Suppressor macrophage (primary cell): Measurements from ENCODE around the gene CADM2.

ENCODE experiments used
- DNase-seq, 4 experiments: peaks; one replicate each; pipeline ENCODE4 v3.0.0-alpha.2; 2020 to 2022

CADM2 gene

DNA sequence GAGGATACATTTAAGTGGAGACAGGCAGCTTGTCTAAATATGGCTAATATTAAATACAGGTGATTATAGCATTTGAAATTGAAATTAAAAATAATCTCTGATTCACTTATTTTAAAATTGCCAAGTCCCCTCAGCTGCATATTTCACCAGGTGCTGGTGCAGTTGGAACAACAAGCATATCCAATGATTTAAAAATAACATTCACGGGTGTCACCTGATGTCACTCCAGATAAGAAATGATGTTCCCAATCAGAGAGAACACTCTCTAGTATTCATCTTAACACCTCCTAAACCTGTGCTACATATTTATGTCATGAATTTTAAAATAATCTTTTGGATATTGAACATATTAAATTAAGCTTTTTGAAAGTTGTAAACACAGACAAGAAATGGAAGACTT, 249.9 kb downstream of the CADM2 start:
- DNase-seq: no peak

DNA sequence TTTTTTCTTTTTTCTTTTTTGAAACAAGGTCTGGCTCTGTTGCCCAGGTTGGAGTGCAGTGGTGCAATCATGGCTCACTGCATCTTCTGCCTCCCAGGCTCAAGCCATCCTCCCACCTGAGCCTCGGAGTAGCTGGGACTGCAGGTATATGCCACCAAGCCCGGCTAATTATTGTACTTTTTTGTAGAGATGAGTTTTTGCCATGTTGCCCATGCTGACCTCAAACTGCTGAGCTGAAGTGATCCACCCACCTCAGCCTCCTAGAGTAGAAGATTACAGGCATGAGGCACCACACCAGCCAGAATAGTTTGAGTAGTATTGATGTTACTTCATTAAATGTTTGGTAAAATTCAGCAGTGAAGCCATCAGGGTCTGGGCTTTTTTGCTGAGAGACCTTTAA, 251.8 kb downstream of the CADM2 start:
- DNase-seq: no peak

DNA sequence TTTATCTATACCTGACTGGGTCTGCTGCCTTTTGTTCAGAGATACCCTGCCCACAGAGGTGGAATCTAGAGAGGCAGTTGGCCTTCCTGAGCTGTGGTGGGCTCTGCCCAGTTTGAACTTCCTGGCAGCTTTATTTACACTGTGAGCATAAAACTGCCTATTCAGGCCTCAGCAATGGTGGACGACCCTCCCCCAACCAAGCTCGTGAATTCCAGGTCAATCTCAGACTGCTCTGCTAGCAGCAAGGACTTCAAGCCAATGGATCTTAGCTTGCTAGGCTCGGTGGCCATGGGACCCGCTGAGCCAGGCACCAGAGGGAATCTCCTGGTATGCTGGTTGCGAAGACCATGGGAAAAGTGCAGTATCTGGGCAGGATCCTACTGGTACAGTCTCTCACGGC, 270.2 kb downstream of the CADM2 start:
- no peak for DNase-seq

DNA sequence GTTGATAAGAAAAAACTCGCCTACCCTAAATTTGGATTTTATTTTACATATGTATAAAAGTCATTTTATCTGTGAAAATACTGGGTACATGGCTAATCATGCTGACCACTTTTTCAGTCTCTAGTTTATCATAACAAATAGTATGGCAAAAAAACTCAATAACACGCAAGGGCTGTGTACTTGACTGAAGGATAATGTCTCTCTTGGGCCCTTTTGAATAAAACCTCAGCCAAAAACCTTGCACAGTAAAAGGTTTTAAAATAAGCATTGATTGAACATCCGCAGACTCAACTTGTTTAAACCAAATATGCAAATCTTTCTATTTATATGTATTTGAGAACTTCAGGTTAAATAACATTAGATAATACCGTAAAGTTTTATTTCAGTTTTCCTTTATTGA, 285.3 kb downstream of the CADM2 start:
- DNase-seq: no peak

DNA sequence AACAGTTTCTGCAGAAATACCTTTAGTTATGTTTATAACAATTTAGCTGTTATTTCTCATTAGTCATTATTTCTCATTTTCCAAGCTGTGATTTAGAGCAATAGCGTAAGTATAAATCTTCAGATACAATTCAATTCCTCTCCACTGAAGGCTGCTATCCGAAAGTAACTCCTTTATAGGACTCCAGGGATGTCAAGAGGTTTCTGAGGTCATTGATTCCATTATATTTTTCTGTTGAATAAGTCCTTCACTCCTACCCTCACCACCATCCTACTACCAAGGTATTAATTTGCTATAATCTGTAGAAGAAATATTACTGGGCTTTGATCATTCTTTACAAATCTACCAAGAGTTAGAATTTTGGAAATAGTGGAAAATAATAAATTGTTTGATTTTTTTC, 285.7 kb downstream of the CADM2 start:
- DNase-seq: no peak

DNA sequence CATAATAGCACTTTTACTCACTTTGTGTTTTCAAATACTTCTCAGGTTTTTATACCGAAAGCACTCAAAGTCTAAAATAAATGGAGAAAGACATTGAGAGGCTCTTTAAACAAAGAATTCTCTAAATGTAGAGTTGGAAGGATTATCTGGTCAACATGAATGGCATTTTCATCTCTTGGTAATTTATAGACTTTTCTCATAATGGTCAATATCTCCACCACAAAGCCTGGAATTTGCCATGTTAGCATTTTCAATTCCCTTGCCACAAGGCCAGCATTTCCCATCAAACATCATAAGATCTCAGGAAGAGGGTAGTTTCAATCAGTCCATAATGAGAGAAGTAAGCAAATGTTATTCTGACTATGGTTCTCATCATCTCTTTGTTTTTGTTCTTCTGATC, 293.0 kb downstream of the CADM2 start:
- DNase-seq: no peak

DNA sequence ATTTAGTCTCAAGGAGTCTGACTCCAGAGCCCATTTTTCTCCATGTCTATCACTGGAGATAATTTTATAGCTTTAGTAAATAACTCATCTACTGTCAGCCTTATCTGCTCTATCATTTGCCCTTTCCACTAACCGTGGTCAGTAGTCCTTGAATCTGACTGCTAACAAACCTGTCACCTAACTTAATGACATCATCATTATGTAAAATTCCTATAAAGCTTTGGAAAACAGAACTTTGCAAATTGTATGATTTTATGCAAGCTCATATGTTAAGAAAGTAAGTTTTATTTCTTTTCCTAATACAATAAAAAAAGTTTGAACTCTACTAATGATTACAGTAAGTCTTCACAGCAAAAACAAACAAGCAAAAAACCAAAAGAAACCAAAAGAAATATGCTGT, 293.9 kb downstream of the CADM2 start:
- no peak for DNase-seq

DNA sequence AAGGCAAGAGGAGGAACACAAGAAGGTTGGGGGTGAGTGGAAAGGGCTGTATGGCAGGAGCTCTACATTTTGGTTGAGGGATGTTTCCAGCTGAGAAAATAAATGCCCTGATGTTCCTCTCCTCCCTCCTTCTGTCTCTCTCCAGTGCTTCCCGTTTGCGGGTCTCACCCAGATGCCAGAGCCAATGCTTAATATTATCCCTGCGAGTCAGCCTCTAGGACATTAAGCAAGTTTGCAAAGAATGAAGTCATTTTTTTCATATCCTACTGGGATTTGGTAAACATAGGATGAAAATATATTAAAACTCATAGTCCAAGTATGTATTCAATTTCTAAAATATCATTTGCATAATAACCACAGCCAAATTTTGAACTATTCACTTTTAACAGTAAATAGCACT, 295.9 kb downstream of the CADM2 start:
- DNase-seq: no peak

DNA sequence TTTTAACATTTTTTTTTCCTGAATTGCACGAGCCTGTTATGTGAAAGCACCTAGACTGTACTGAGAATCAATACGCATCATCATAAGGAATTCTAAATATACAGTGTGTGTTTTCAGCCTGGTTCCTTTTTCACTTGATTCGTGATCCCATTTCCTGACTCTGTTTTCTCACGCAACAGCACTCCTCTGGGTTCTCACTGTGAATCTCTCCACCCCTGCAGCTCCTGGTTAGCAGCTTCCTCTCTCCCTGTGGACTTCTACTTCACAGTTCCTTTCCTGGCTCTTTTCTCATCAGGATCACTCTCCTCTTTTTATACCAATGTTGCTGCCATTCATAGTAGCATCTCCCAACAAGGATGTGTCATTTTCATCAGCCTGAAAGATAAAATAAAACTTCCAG, 297.2 kb downstream of the CADM2 start:
- DNase-seq: no peak

DNA sequence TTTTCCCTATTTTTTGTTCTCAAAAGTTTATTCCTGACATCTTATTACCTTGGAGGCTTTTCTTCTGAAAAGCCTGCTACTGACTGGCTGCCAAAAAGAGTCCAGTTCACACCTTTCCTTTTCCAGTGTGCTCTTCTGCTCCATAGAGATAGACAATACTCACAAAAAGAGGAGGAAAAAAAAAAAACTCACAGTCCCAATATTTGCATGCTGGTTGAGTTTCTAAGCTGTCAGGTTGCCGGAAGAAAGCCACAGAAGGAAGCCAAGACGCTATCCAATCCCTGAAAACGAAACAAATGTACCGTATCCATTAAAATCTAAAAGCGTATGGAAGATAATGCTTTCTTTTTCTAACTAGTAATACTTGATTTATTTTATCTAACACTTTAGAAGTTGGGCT, 299.5 kb downstream of the CADM2 start:
- DNase-seq: no peak

DNA sequence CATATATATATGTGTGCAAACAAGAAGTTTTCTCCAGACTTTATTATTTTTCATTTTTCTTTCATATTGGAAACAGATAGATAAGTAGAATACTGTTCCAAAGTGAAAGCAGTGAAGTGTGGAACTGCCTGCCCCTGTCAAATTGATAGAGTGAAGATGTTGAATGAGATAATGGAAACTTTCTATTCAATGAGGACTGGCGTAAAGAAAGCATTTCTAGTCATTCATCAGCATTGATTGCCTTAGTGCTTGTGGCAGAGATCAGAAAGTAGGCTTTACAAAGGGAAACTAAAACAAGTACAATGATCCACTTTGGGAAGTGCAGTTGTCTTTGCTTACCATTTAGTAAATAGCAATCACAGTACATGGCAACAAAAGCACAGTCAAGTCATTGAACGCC, 300.0 kb downstream of the CADM2 start:
- DNase-seq: no peak

DNA sequence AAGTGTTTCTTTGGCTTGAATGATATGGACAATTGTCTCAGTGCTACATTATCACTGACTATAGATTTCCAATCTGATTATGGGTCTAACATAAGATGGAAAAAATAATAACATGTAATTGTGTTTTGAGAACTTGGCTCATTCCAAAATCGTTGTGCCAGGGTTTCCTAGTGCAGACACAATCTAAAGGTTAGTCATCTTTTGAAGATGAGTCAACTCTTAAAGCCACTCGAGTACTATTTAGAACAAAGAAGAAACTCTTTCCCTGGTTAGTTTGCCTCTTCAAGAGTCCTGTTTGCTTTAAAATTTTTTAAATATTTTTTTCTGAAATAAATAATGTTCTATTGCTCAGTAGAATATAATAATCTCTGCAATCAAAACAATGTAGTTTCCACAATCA, 301.0 kb downstream of the CADM2 start:
- no peak for DNase-seq

DNA sequence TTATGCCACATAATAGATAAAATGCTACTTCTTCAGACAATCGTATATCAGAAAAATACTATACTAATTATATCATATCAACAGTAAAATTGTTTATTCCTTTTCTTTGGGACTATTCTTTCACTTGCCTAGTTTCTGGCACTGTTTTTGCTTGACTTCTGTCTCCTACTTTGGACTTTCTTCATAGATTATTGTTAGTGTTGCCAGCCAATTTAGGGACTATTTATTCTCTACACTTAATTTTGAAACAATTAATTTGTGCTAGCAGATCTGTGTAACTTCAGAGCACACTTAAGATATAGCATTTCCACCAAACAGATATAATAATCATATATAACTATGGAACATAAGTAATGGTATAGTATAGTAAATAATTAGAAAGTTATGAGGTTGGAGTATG, 305.6 kb downstream of the CADM2 start:
- no peak for DNase-seq

DNA sequence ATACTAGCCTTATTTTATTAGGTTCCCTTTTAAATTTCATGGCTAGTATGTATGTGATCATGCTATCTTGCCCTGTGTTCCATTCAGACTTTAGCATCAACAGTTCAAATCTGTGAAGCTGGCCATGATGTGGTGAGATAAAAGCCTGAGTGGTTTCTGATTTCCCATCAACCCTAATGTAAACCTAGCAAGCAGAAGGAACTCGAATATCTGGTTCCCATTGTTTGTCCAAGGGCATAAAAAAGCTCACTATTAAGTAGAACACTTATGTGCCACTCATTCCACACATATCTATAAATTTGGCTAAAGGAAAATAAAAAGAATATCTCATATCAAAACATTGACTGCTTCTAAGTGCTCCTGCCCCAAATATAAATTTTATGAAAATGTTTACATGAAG, 311.7 kb downstream of the CADM2 start:
- DNase-seq: no peak

DNA sequence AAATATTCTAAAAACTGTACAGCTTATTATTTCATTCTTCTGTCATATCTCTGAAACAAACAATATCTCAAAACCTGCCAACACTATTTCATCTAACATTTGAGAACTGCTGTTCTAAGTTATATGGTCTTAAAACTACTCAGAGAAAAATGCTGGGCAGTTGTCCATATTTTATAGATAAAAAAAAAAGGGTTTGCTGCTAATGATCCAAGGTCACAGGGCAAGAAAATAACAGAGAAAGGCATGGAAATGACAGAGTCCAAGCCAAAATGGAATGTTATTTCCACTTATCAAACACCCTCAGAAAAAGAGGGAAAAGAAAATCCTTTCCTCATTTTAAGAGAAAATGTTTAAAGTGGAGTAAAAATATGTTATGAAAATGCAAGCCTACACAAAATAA, 313.1 kb downstream of the CADM2 start:
- no peak for DNase-seq

DNA sequence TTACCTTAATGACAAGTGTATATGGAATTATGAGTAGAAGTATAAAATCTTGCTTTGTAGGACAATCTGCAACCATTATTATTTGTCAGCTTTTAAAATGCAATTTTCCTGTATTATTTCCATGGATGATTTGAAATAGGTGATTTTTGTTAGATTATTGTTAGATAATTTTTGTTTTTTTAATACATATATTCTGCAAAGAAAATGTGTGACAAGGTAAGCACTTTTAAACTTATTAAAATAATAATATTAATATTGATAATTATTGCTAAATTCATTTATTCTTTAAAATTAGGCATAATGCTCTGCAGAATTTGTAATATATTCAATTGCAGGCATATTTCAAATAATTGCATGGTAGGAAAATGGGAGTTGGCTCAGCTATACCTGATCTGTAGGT, 329.5 kb downstream of the CADM2 start:
- DNase-seq: no peak

DNA sequence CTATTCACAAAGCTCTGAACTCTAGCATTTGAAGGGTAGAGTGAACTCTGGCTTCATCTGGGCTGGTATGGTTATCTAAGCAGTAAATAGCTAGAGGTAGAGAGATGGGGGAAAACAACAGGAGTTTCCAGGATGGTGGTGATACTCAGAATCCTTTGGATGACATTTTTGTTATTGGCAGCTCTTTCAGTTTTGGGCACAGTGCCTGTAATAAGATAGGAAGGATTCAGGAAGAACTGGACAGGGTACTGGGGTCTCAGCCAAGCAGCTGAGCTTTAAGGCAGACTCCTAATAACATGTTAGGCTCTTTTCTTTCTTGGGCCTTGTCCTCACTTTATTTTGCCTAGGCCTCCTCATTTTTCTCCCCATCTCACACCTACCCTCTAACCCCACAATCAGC, 338.5 kb downstream of the CADM2 start:
- DNase-seq: no peak

DNA sequence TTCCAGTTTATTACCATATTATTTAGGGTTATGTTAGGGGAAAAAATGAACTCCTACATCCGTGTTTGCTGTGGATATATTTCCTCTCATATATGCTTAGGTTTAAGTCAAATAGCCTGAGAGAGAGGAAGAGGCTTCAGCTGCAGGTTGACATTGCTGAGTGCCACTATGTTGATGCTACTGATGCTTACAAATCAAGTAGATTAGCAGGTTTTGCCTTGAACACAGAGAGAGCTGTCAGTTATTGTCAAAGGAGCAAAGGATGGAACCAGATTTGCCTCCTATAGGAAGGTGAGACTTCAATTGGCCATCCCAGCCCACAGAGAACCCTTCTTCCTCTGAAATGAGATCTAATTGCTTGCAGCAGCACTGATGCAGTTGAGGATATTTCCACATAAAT, 339.2 kb downstream of the CADM2 start:
- DNase-seq: no peak

DNA sequence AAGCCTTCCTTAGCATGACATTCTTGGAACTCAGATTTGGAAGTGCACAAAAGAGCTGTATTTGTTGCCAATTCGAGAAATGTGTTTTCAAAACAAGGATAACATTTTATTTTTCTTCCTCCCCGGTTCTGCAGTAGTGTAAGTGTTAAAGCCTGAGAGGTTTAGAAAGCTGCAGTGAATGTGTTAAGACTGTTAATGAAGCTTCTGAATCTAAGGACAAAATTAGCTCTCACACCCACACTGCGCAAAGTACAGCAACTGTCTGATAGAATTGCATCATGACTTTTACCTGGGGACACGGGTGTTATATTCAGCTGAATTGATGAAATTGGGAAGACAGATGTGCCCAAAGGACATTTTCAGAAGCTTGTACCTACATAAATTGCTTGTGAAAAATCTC, 344.4 kb downstream of the CADM2 start:
- no peak for DNase-seq

DNA sequence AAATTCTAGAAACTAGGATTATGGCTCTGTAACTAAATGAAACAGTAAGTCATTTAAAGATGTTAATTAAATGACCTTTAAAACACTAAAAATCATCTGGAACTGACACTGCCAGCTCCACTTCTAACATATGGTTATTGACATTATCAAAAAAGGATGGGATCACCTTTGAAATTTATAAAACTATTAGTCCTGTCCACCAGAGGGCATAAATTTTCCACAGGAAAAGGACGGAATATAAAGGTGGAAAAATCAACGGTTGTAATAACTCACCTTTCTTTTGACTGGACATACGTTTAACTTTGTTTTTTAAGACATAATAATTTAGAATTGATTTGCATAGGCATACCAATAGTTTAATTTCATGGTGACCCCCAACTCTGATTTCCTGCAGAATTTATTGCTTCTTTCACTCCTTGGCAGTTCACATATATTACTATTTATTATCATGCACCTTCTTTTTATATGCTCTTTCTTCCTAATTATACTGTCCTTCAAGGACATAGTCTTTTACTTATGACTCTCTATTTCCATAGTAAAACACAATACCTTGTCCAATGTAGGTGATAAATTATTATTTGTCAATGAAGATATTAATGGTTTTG, 345.7 kb downstream of the CADM2 start:
- DNase-seq: no peak

DNA sequence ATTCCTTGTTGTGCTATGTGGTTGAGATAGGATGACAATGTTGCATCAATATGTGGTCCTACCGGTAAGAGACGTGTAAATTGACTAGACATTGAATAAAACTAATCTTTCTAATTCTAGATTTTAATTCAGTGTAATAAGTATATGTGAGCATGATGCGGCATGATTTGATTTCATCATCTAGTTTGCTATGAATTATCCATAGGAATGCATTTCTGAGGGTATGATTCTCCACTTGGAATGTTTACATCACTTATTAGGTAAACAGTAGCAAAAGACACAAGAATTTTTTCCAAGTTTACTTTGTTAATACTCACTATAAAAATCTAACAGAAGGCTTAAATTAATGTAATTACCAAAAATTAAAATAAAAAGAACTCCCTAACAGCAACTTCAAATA, 353.5 kb downstream of the CADM2 start:
- DNase-seq: no peak

DNA sequence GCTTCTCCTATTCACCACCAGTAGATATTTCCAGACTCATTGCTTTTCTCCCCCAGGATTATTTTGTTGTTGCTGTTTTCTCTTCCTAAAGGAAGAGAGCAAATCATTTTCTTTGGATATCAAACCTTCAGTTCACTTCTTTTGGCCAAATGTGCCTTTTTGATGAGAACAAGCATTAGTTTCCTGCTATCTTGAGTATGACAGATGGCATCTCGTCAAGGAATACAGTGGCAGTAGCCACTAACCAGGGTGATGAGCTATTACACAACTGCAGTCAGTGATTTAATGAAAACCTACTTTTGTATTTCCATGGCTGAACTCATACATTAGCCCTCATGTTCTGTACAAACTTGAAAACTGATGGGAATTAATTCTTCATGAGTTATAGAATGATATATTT, 354.6 kb downstream of the CADM2 start:
- no peak for DNase-seq

DNA sequence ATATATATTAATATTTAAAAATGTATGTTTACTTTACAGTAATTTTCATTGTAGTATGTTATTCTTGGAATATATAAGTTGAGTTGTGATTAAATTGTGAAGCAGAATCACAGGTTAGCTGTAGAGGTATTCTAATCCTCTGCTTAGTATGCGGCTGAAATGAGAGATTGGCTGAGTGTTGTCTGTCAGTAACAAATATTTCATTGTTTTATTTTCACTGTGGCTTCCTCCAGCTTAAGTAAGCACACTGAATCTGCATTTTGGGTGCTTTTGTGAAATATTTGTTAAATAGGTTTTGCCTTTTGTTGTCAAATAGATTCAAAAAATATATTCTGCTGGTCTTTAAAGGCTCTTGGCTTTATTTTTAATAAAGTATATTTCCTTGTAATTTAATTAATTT, 357.5 kb downstream of the CADM2 start:
- DNase-seq: no peak

DNA sequence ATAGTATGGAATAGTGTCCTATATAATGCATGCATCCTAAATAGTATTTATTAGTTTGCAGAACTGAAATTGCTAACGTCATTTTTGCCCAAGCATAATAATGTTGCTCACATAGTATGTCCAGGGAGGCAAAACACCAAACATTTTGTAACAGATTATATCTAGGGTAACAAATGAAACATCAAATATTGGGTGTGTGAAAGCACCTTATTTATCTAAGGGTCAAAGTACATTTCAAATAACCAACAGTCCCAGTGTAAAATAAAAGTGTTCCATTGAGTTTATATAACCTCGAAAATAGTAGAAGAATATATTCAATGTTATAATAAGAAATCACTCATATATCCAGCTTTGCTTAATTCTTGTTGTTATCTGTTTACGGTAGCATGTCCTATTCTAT, 363.1 kb downstream of the CADM2 start:
- no peak for DNase-seq

DNA sequence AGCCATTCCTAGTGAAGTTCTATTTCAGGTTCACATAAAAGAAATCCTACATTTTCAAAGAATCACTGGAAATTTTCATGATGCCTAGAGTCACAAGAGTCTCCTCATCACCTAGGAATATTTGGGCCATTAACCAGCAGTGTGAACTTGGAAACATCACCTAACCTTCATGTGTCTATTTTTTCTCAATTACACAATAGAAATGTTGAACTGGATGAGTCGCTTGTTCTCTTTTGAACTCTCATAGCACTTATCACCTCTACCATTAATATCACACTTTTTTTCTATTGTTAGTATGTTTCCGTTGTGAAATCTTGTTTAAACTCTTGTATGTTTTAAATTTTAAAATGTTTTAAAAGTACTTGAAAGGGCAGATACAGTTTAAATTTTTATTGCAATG, 371.3 kb downstream of the CADM2 start:
- DNase-seq: no peak

DNA sequence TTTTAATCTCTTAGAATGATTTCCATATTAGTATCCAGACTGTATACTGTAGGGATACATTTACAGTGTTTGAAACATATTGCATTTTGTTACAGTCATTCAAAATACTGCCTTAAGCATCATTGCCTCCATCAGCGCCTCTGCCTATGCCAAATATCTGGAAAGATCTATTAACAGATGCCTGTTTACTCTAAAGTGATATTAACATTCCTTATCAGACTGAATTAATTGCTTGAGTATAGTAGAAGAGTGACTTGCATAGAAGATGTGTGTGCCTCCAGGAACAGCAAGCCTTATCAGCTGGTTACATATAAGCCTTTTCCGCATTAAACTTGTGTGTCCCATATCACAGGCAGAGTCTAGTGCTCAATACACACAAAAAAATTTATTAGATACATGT, 379.1 kb downstream of the CADM2 start:
- DNase-seq: no peak
